Measurements from ENCODE around the gene PTBP2. TPM values are rescaled to one million over a fixed set of nuclear protein-coding genes. Genes with fewer than 3 reads are reported as not detected.
"Not testable (repeated sequence)": the region's sequence is repeated elsewhere in the genome, so short reads cannot be mapped to it uniquely, and the experiment has no call there.

PTBP2 gene
- total RNA-seq, 1 experiment from 2014 or later = 20.4 TPM

DNA sequence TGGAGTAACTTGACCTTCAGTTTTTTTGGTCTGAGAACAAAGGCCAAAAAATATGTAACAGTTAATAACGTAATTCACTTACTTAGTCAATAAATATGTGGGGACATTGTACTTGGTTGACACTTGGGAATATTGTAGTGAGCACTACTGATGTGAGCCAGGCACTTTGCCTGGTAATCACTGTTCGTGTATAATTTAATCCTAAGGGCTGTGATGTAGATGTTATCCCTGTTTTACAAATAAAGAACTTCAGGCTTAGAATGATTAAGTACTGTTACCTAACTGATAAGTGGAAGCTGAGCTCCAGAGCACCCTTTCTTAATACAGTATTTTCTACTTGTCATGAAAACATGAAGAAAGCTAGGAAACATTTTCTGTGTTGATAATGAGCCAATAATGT is 28.0 kb downstream of the PTBP2 start:
- peaks cover 32% of the 10 kb centered on the region for H3K36me3 ChIP-seq
- DNase-seq (ENCODE audit: low read depth in 1 of 2, low spot score in 2 of 2) = no peak

DNA sequence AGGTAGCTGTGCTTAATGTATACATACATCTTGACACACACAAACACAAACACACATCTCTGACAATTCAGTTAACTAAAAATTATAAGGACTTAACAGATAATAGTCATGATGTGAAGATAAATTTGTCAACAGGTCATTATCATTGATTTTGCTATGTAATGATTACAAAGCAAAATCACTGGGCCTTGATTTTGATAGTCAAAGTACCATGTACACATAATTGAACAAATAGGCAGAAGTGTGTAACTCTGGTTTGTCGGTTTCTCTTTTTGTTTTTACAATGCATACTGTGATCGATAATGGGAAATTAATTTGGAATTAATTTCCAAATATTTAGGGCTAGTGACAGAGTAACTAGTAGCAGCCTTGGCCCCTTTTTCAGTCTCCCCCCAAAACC is 30.8 kb downstream of the PTBP2 start:
- Histone ChIP-seq H3K27me3 (replicated peaks) (no peaks in the 10 kb centered on the region), H3K9me3 (replicated peaks) (no peaks in the 10 kb centered on the region), H3K4me1 (replicated peaks) (no peaks in the 10 kb centered on the region), H3K27ac (no peak overlapping the region), H3K4me3 (no peak overlapping the region), H3K36me3 (peaks cover 57% of the 10 kb centered on the region)
- no peak for DNase-seq (ENCODE audit: low read depth in 1 of 2, low spot score in 2 of 2)

More for the DNA sequence above, 28.0 kb downstream of the PTBP2 start:
- Histone ChIP-seq H3K27ac (no peak overlapping the region), H3K4me1 (replicated peaks) (no peaks in the 10 kb centered on the region), H3K27me3 (replicated peaks) (no peaks in the 10 kb centered on the region), H3K4me3 (no peak overlapping the region), H3K9me3 (replicated peaks) (no peaks in the 10 kb centered on the region)

DNA sequence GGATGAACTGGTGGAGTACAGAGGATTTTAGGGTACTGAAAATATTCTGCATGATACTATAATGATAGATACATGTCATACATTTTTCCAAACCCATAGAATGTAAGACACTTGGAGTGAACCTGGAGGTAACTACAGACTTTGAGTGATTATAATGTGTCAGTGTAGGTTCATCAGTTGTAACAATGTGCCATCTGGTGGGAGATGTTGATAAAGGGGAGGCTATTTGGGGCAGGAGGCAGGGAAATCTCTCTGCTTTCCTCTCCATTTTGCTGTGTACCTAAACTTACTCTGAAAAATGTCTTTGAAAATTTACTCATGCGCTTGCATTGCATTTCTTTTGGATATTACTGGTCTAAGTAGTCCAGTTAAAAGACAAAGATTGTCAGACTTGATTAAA is 35.2 kb downstream of the PTBP2 start:
- H3K36me3 ChIP-seq = peaks cover 56% of the 10 kb centered on the region
- no peaks in the 10 kb centered on the region for H3K4me1 ChIP-seq (replicated peaks)
- no peaks in the 10 kb centered on the region for H3K27me3 ChIP-seq (replicated peaks)
- no peak overlapping the region for H3K27ac ChIP-seq
- no peaks in the 10 kb centered on the region for H3K9me3 ChIP-seq (replicated peaks)
- H3K4me3 ChIP-seq = no peak overlapping the region
- no peak for DNase-seq (ENCODE audit: low read depth in 1 of 2, low spot score in 2 of 2)

DNA sequence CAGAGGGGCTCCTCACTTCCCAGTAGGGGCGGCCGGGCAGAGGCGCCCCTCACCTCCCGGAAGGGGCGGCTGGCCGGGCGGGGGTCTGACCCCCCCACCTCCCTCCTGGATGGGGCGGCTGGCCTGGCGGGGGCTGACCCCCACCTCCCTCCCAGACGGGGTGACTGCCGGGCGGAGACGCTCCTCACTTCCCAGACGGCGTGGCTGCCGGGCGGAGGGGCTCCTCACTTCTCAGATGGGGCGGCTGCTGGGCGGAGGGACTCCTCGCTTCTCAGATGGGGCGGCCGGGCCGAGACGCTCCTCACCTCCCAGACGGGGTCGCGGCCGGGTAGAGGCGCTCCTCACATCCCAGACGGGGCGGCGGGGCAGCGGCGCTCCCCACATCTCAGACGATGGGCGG is 41.0 kb downstream of the PTBP2 start:
- H3K27me3 ChIP-seq (replicated peaks); H3K4me3 ChIP-seq; H3K27ac ChIP-seq; H3K9me3 ChIP-seq (replicated peaks); H3K36me3 ChIP-seq; H3K4me1 ChIP-seq (replicated peaks); DNase-seq (ENCODE audit: low read depth in 1 of 2, low spot score in 2 of 2): not testable (repeated sequence)

DNA sequence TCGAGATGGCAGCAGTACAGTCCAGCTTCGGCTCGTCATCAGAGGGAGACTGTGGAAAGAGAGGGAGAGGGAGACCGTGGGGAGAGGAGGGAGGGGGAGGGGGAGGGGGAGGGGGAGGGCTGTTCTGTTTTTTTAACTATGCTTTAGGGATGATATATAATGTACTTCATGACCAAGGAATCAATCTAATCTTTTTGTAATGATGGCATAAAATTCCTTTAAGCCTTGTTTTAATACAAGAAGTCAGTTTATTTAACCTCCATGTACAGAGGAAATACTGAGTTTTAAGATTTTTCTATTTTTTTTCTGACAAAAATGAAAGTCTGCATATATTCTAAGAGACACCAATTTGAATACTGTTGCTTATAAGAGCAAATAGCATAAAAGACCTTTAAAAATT is 41.9 kb downstream of the PTBP2 start:
- H3K4me3 ChIP-seq = no peak overlapping the region
- no peaks in the 10 kb centered on the region for H3K27me3 ChIP-seq (replicated peaks)
- no peak for DNase-seq (ENCODE audit: low read depth in 1 of 2, low spot score in 2 of 2)
- H3K27ac ChIP-seq = no peak overlapping the region
- H3K36me3 ChIP-seq = peaks cover 5% of the 10 kb centered on the region; the same call in 1 of the 2 replicates
- no peaks in the 10 kb centered on the region for H3K4me1 ChIP-seq (replicated peaks)
- H3K9me3 ChIP-seq (replicated peaks) = no peaks in the 10 kb centered on the region

DNA sequence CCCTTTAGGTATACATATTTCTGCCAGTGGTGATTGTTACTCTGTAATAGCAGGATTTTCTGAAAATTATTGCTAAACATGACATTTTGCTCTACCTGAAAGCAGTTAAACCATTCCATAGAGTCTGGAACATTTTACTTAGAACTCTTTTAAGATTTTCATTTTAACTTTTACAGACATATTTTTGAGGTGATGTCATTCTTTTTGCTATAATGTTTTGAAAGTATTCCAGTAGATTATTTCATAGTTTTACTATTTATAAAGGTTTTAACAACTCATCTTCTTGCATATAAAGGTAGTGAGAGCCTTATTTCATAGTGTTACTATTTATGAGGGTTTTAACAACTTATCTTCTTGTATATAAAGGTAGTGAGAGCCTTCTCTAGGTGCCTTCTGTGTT is 42.9 kb downstream of the PTBP2 start:
- H3K4me3 ChIP-seq = no peak overlapping the region
- peaks cover 9% of the 10 kb centered on the region for H3K36me3 ChIP-seq
- H3K27me3 ChIP-seq (replicated peaks) = no peaks in the 10 kb centered on the region
- no peak overlapping the region for H3K27ac ChIP-seq
- no peak for DNase-seq (ENCODE audit: low read depth in 1 of 2, low spot score in 2 of 2)
- no peaks in the 10 kb centered on the region for H3K4me1 ChIP-seq (replicated peaks)
- no peaks in the 10 kb centered on the region for H3K9me3 ChIP-seq (replicated peaks)

DNA sequence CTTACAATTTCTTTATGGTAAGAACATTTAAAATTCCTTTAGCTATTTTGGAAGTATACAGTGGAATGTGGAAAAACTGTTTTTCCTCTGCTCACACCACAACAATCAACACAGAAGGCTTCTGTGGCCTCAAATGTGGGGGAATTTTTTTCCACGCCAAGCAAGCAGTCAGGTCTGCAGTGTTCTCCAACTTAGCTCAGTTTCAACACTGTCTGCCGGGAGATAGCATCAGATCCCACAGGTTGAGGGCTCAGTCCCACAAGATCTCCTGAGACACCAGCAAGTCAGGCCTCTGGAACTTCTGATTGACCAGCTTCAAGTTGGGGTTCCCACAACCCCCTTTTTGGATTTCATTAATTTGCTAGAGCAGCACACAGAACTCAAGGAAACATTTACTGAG is 50.3 kb downstream of the PTBP2 start:
- H3K36me3 ChIP-seq = peaks cover 32% of the 10 kb centered on the region
- no peak overlapping the region for H3K27ac ChIP-seq
- H3K9me3 ChIP-seq (replicated peaks) = no peaks in the 10 kb centered on the region
- no peak for DNase-seq (ENCODE audit: low read depth in 1 of 2, low spot score in 2 of 2)
- H3K4me3 ChIP-seq = no peak overlapping the region
- H3K4me1 ChIP-seq (replicated peaks) = no peaks in the 10 kb centered on the region
- no peaks in the 10 kb centered on the region for H3K27me3 ChIP-seq (replicated peaks)

DNA sequence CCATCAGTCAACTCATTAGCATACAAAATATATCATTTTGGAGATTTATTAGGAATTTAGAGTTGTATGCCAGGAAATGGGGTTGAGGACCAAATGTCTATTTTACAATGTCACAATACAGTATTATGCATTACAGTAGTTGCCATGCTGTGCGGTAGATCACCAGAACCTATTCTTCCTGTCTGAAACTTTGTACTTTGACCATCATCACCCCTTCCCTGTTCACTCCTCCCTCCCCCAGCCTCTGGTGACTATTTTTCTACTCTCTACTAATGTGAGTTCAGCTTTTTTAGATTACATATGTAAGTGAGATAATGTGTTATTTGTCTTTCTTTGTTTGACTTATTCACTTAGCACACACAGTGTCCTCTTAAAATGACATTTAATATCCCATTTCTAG is 50.8 kb downstream of the PTBP2 start:
- H3K27me3 ChIP-seq (replicated peaks) = no peaks in the 10 kb centered on the region
- DNase-seq (ENCODE audit: low read depth in 1 of 2, low spot score in 2 of 2) = no peak
- H3K27ac ChIP-seq = no peak overlapping the region
- H3K4me1 ChIP-seq (replicated peaks) = no peaks in the 10 kb centered on the region
- H3K4me3 ChIP-seq = no peak overlapping the region
- H3K36me3 ChIP-seq = peaks cover 35% of the 10 kb centered on the region
- no peaks in the 10 kb centered on the region for H3K9me3 ChIP-seq (replicated peaks)

DNA sequence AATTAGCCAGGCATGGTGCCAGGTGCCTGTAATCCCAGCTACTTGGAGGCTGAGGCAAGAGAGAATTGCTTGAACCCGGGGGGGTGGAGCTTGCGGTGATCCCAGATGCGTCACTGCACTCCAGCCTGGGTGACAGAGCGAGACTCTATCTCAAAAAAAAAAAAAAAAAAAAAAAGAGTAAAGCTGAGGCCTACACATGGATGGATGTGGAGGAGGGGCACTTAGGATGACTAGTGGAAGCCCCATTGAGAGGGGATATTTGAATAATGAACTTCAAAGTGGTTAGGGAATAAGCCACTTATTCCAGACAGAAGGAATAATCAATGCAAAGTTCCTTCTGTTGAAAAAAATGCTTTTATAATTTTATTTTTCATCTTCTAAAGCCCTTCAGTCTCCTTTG is 51.4 kb downstream of the PTBP2 start:
- H3K4me1 ChIP-seq (replicated peaks) = no peaks in the 10 kb centered on the region
- H3K27me3 ChIP-seq (replicated peaks) = no peaks in the 10 kb centered on the region
- no peak overlapping the region for H3K27ac ChIP-seq
- H3K4me3 ChIP-seq = no peak overlapping the region
- H3K9me3 ChIP-seq (replicated peaks) = no peaks in the 10 kb centered on the region
- no peak for DNase-seq (ENCODE audit: low read depth in 1 of 2, low spot score in 2 of 2)
- H3K36me3 ChIP-seq = peaks cover 39% of the 10 kb centered on the region

DNA sequence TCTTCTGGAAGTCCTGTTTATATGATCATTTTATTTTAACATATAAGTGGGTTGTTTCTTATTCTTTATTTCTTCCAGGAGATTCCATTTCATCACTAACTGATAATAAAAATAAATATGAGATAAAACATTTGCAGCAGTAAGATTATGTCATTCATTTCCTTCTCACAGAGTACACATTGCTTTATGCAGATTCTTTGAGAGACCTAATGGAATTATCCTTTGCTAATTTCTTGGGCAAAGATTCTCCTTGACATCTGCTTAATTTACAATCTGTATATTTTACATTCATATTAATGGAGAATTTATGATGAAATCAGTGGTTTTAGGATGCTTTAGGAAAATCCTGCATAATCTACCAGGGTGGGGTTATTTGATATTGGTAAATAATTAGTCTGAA is 60.6 kb downstream of the PTBP2 start:
- Histone ChIP-seq H3K36me3 (peaks cover 82% of the 10 kb centered on the region), H3K4me1 (replicated peaks) (no peaks in the 10 kb centered on the region), H3K27me3 (replicated peaks) (no peaks in the 10 kb centered on the region), H3K27ac (no peak overlapping the region), H3K9me3 (replicated peaks) (no peaks in the 10 kb centered on the region), H3K4me3 (no peak overlapping the region)
- no peak for DNase-seq (ENCODE audit: low read depth in 1 of 2, low spot score in 2 of 2)

DNA sequence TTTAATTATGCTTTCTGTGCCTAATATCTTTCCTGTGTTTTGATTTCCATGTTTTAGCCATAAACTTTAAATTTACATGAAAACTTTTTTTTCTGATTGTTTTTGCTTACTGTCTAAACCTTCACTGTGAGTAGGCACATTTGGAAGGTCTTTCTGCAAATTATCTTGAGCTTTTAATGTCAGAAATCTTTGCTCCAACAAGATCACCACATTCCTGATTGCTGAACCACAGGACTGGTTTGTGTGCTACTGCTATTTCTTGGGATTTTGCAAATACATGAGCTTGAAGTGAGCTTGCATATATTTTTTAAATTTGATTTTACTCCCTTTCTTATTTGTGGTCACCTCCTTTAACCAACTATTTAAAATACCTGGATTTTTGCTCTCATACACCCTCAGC is 61.3 kb downstream of the PTBP2 start:
- Histone ChIP-seq H3K27me3 (replicated peaks) (no peaks in the 10 kb centered on the region), H3K4me1 (replicated peaks) (no peaks in the 10 kb centered on the region), H3K9me3 (replicated peaks) (no peaks in the 10 kb centered on the region), H3K36me3 (peaks cover 79% of the 10 kb centered on the region), H3K27ac (no peak overlapping the region), H3K4me3 (no peak overlapping the region)
- DNase-seq (ENCODE audit: low read depth in 1 of 2, low spot score in 2 of 2) = no peak

DNA sequence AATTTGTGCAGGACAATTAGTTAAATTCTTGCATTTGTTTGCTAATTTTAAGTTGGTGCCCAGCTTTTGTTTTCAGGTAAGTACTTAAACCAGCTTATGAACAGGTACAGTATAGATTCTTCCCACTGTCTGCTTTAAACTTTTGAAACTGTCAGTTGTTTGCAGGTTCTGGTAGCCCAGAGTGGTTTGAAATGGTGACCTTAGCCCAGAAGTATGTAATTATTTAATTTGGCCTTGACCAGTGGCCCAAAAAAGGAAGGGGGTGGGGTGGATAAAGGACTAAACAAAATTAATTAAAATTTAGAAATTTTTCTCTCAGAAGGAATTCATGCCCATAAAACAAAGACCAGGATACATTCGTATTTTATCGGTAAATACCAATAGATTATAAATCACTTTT is 69.0 kb downstream of the PTBP2 start:
- Histone ChIP-seq H3K4me1 (replicated peaks) (no peaks in the 10 kb centered on the region), H3K27ac (no peak overlapping the region), H3K9me3 (replicated peaks) (no peaks in the 10 kb centered on the region), H3K36me3 (peaks cover 37% of the 10 kb centered on the region), H3K27me3 (replicated peaks) (no peaks in the 10 kb centered on the region), H3K4me3 (no peak overlapping the region)
- DNase-seq (ENCODE audit: low read depth in 1 of 2, low spot score in 2 of 2) = no peak

DNA sequence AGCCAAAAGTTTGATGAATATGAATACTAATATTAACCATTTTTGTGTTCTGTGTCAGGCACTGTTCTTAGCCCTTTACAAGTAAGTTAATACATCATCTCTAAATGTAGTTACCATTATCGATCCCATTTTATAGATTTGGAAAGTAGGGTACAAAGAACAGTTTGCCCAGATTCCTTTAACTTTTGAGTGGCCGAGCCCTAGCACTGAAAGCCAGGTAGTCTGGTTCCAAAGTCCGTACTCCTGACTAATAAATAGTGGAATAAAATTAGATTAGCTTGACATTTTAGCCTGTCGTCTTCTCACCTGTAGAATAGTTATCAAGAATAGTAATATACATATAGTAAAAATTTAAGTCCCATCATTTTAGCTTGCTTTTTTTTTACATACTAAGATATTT is 70.6 kb downstream of the PTBP2 start:
- DNase-seq (ENCODE audit: low read depth in 1 of 2, low spot score in 2 of 2) = no peak
- Histone ChIP-seq H3K4me3 (no peak overlapping the region), H3K36me3 (peaks cover 23% of the 10 kb centered on the region), H3K4me1 (replicated peaks) (no peaks in the 10 kb centered on the region), H3K9me3 (replicated peaks) (no peaks in the 10 kb centered on the region), H3K27me3 (replicated peaks) (no peaks in the 10 kb centered on the region), H3K27ac (no peak overlapping the region)

DNA sequence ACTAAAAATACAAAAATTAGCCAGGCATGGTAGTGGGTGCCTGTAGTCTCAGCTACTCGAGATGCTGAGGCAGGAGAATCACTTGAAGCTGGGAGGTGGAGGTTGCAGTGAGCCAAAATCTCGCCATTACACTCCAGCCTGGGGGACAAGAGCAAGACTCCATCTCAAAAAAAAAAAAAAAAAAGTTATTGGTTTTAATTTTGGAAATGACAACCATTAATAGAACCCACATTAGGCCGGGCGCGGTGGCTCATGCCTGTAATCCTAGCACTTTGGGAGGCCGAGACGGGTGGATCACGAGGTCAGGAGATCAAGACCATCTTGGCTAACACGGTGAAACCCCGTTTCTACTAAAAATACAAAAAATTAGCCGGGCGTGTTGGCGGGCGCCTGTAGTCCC is 80.1 kb downstream of the PTBP2 start:
- H3K4me1 ChIP-seq (replicated peaks); DNase-seq (ENCODE audit: low read depth in 1 of 2, low spot score in 2 of 2); H3K27ac ChIP-seq; H3K9me3 ChIP-seq (replicated peaks); H3K4me3 ChIP-seq; H3K27me3 ChIP-seq (replicated peaks): not testable (repeated sequence)
- H3K36me3 ChIP-seq = peaks cover 21% of the 10 kb centered on the region

DNA sequence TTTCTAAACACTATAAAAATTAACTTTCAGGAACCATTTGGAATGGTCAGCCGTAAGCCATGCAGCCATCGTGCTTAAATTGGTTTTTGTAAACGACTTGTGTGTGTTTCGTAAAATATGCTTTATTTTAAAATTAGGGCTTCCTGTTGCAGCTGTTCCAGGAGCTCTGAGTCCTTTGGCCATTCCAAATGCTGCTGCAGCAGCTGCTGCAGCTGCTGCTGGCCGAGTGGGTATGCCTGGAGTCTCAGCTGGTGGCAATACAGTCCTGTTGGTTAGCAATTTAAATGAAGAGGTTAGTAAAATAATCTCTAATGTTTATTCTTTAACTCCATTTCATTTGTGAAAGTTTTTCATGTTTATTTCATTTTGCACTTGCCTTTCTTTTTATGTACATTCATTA is 83.1 kb downstream of the PTBP2 start:
- DNase-seq (ENCODE audit: low read depth in 1 of 2, low spot score in 2 of 2) = no peak
- Histone ChIP-seq H3K27ac (no peak overlapping the region), H3K36me3 (peaks cover 36% of the 10 kb centered on the region)

More for the DNA sequence above, 83.1 kb downstream of the PTBP2 start:
- Histone ChIP-seq H3K4me1 (replicated peaks) (no peaks in the 10 kb centered on the region), H3K4me3 (no peak overlapping the region), H3K27me3 (replicated peaks) (no peaks in the 10 kb centered on the region), H3K9me3 (replicated peaks) (no peaks in the 10 kb centered on the region)

Measured in SJSA1 (cell line).